Inflammatory macrophage (primary cell): ENCODE data around the gene RHOBTB1.

Experiments
- DNase-seq, 2 donors: peaks; one replicate each; pipeline ENCODE4 v3.0.0-alpha.2; 2020 to 2022

The RHOBTB1 gene

GRCh38 chr10:60964257-60965235, 20.6 kb upstream of the RHOBTB1 start:
- peak; percentile 65 to 73 for DNase-seq

GRCh38 chr10:60963441-60964256, 19.7 kb upstream of the RHOBTB1 start:
- no peak for DNase-seq

GRCh38 chr10:60962946-60963345, 19.0 kb upstream of the RHOBTB1 start:
- no peak for DNase-seq

GRCh38 chr10:60960913-60961312, 16.9 kb upstream of the RHOBTB1 start:
- DNase-seq: no peak

GRCh38 chr10:60960031-60960430, 16.0 kb upstream of the RHOBTB1 start:
- DNase-seq: no peak

GRCh38 chr10:60958892-60959601, 15.1 kb upstream of the RHOBTB1 start:
- DNase-seq: no peak

- DNase-seq: no peak
Observed at GRCh38 chr10:60957667-60958221, 13.8 kb upstream of the RHOBTB1 start.

GRCh38 chr10:60955957-60956425, 12.0 kb upstream of the RHOBTB1 start:
- no peak for DNase-seq

GRCh38 chr10:60955316-60955715, 11.3 kb upstream of the RHOBTB1 start:
- no peak for DNase-seq

- DNase-seq: no peak
Observed at GRCh38 chr10:60954035-60954434, 10.1 kb upstream of the RHOBTB1 start.

- DNase-seq: no peak
Observed at GRCh38 chr10:60953420-60953819, 9.4 kb upstream of the RHOBTB1 start.

GRCh38 chr10:60952846-60953220, 8.8 kb upstream of the RHOBTB1 start:
- no peak for DNase-seq

GRCh38 chr10:60952067-60952845, 8.3 kb upstream of the RHOBTB1 start:
- no peak for DNase-seq

GRCh38 chr10:60951272-60951724, 7.3 kb upstream of the RHOBTB1 start:
- no peak for DNase-seq

GRCh38 chr10:60950300-60950699, 6.3 kb upstream of the RHOBTB1 start:
- DNase-seq: no peak

GRCh38 chr10:60948851-60949250, 4.9 kb upstream of the RHOBTB1 start:
- no peak for DNase-seq

GRCh38 chr10:60944910-60945297, 919 bp upstream of the RHOBTB1 start:
- DNase-seq: no peak

- DNase-seq: peak; percentile 44 to 50
Observed at GRCh38 chr10:60943316-60944057, 498 bp downstream of the RHOBTB1 start.

GRCh38 chr10:60942788-60943315, 1.1 kb downstream of the RHOBTB1 start:
- DNase-seq: peak; percentile 60 to 65

GRCh38 chr10:60942134-60942787, 1.7 kb downstream of the RHOBTB1 start:
- no peak for DNase-seq
